NCI-H1105 (cell line): ENCODE results near the gene ZBTB38.

Source experiments
- DNase-seq: peaks from one replicate; lab custom pipeline; 2025; lab: John Stamatoyannopoulos, UW

ZBTB38 gene

GRCh38 chr3:141368062-141368924 is at the start of gene ZBTB38:
ZBTB38 (plus strand) TSS chr3:141368504; CDS start chr3:141442389, 73,885 bp downstream.
- no peak for DNase-seq

- no peak for DNase-seq
Observed at GRCh38 chr3:141320399-141321108, 47.8 kb upstream of the ZBTB38 start.

GRCh38 chr3:141321109-141321497 is 47.2 kb upstream of the ZBTB38 start:
- no peak for DNase-seq

GRCh38 chr3:141323936-141324704 is 44.2 kb upstream of the ZBTB38 start:
- DNase-seq: no peak

- DNase-seq: no peak
Observed at GRCh38 chr3:141326123-141326522, 42.2 kb upstream of the ZBTB38 start.

GRCh38 chr3:141326626-141327025 is 41.7 kb upstream of the ZBTB38 start:
- DNase-seq: no peak

GRCh38 chr3:141328286-141329166 is 39.8 kb upstream of the ZBTB38 start:
- no peak for DNase-seq

- no peak for DNase-seq
Observed at GRCh38 chr3:141330235-141330634, 38.1 kb upstream of the ZBTB38 start.

GRCh38 chr3:141330718-141331376 is 37.5 kb upstream of the ZBTB38 start:
- no peak for DNase-seq

GRCh38 chr3:141331377-141332318 is 36.7 kb upstream of the ZBTB38 start:
- no peak for DNase-seq

GRCh38 chr3:141332416-141332815 is 35.9 kb upstream of the ZBTB38 start:
- DNase-seq: no peak

GRCh38 chr3:141333836-141334626 is 34.3 kb upstream of the ZBTB38 start:
- no peak for DNase-seq

GRCh38 chr3:141334627-141335250 is 33.6 kb upstream of the ZBTB38 start:
- DNase-seq: no peak

GRCh38 chr3:141335531-141336061 is 32.7 kb upstream of the ZBTB38 start:
- no peak for DNase-seq

- no peak for DNase-seq
Observed at GRCh38 chr3:141336672-141337522, 31.4 kb upstream of the ZBTB38 start.

- no peak for DNase-seq
Observed at GRCh38 chr3:141337523-141337854, 30.8 kb upstream of the ZBTB38 start.

- DNase-seq: no peak
Observed at GRCh38 chr3:141337991-141338390, 30.3 kb upstream of the ZBTB38 start.
